Right kidney (tissue), 1 donor: ENCODE data around the gene ATP13A3.

Source experiments
- DNase-seq: peaks from one replicate; pipeline ENCODE4 v3.0.0-alpha.2; 2016

The ATP13A3 gene

DNA sequence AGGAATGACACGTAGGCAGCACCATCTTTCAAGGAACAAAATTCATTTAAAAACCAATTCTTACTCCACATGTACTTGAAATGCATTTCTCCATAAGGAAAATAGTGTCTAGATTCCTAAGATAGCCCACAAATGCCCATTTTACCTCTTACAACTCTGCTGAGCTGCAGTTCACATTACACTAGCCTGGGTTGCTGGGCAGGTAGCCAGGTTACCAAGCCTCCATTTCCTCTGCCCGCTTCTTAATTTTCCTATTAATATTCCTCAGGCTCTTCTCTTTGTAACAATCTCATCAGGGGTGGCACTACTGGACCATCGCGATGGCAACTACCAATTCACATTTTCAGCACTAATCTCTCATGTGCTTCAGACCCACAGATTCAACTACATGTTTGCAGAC, 10.8 kb downstream of the ATP13A3 start:
- DNase-seq = no peak

DNA sequence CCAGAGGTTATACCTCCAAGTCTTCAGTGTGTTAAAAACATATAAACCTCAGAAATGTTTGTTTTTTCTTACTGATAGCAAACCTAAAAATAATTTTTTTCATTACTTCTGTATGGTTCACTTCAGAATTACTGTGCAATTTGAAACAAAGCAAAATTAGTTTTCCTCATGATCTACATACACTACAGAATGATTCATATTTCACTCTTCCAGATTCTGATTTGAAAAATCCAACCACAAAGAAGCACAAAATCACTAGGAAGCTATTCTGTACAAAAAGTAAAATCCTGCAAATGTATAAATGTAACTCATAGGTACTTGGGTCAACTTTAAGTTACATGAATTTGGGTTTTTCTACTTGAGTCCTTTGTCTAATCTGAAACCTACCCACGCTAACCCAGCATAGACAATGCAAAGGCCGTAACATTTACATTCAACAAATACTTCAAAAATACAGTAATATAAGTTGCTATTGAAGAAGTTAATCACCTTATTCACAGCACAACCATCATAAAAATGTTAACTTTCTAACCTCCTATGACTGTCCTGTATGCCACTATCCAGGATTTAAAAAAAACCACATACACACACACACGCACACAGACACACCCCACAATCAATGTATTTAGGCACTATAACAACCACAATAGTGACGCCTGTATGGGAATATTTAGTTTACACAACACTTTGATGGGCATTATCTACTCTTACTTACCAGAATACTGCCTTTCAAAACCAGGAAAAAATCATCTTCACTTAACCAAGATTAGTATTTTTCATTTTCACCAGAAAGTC, 11.5 kb downstream of the ATP13A3 start:
- no peak for DNase-seq

DNA sequence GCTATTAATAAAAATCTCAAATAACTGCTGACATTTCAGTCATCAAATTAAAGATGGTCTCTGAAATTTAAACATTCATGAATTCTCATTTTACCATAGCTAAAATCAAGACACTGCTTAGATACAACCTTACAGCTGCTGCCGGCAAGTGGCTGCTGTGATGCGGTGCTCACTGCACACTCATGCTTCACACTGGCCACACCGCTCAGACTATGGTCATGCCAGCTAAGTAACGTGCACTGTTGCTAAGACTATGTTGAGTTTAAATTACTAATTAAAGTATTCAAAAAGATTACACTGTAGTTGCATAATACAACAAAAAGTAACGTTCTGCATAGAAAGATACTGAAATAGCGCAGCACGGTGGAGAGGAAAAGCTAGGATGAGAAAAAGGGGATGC, 12.1 kb downstream of the ATP13A3 start:
- DNase-seq = no peak

- no peak for DNase-seq
These were observed 14.4 kb downstream of the ATP13A3 start for GRCh38 chr3:194472290-194472920.

DNA sequence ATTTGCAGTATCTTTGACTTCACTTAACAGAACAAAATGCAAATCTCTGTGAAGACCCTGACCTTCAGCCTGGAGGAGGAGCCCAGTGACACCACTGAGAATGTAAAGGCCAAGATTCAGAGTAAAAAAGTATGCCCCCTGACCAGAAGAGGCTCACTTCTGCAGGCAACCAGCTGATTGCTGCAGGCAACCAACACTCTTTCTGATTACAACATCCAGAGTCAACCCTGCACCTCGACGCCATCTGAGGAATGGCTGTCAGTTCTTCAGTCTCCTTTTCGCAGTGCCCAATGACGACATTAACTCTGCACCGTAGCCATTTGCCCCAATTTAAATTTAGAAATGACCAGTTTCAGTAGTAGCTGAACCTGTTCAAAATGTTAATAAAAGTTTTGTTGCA, 14.9 kb downstream of the ATP13A3 start:
- no peak for DNase-seq

- DNase-seq = no peak
These were observed 16.2 kb downstream of the ATP13A3 start for GRCh38 chr3:194470615-194471014.

DNA sequence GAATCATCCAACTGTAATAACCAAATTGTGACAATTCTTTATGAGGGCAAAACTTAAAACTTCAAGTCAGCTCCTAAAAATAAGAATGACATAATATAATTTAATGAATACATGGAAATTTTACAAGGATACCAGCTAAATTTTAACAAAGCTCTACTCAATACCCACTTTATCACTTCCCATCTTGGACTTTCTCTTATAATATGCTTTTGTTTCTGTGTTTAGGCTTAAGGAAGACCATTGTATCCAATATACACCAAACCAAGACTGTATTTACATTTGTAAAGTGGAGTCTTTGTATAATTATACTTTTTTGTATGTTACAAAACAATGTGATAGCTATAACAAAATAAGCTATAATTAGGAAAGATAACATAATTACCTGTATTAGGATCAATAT, 16.8 kb downstream of the ATP13A3 start:
- no peak for DNase-seq

DNA sequence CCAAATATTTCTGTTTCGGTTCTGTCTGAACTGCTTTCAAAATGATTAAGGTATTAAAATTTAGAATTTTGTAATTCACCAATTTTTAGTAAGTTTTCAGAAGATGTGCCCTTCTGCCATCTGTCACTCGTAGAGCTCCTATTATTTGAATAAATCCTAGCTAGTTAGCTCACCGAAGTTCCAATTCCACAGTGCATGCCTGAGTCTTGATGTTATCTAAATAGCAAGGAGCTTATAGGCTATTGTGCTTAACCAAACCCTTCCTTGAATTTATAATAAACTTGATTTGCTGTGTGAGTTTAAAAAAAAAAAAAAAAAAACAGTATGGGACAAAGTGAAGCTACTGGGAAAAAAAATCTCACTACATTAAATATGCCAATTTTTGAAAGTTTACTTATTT, 18.7 kb downstream of the ATP13A3 start:
- DNase-seq = no peak

DNA sequence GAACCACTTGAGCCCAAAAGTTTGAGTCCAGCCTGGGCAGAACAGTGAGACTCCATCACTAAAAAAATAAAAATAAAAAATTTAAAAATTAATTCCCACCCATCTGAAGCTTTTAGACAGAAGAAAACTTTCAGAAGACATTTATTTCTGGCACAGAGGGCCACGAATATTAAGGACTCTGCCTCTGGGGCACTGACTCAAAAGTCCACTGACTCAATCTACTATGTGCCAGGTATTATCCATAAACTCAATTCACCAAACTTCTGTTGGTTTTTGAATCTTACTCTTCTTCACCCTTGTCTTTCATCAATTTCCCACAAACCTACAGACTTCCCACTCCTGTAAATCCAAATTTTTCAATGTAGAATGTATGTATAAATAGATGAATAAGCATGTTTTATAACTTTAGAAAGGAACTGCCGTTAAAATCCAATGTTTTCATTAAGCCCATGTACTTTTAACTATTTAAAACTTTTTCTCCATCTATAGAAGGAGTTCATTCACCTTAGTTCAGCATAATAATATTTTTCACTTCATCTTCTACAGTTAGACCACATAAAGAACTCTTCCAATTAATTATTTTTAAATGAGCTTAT, 19.9 kb downstream of the ATP13A3 start:
- DNase-seq = no peak

DNA sequence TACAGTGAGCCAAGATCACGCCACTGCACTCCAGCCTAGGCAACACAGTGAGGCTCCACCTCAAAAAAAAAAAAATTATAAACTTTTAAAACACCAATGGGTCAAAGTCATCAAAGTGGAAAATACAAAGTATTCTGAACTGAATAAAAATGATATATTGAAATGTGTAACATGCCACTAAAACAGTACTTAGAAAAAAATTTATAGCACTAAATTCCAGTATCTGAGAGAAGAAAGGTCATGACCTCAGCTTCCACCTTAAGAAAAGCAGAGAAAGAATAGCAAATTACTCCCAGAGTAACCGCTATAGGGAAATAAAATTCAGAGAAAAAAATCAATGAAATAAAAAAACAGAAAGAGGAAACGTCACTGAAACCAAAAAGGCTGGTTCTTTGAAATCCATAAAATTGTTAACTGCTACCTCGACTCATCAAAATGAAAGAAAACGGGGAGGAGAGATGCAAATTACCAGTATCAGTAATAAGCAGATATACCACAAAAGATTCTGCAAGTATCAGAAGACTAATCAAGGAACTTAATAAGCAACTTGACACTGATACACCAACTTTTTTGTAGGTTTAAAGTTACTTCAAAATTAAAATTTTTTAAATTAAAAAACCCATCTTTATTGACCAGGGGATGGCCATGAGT, 20.8 kb downstream of the ATP13A3 start:
- DNase-seq = no peak

GRCh38 chr3:194465246-194465645, 21.6 kb downstream of the ATP13A3 start:
- no peak for DNase-seq

- DNase-seq = no peak
These were observed 22.1 kb downstream of the ATP13A3 start for GRCh38 chr3:194464692-194465091.

GRCh38 chr3:194462936-194463335, 23.9 kb downstream of the ATP13A3 start:
- no peak for DNase-seq

GRCh38 chr3:194460566-194460965, 26.2 kb downstream of the ATP13A3 start:
- no peak for DNase-seq

- DNase-seq = no peak
These were observed 28.7 kb downstream of the ATP13A3 start for GRCh38 chr3:194458131-194458530.

- no peak for DNase-seq
These were observed 31.3 kb downstream of the ATP13A3 start for GRCh38 chr3:194455481-194455880.

DNA sequence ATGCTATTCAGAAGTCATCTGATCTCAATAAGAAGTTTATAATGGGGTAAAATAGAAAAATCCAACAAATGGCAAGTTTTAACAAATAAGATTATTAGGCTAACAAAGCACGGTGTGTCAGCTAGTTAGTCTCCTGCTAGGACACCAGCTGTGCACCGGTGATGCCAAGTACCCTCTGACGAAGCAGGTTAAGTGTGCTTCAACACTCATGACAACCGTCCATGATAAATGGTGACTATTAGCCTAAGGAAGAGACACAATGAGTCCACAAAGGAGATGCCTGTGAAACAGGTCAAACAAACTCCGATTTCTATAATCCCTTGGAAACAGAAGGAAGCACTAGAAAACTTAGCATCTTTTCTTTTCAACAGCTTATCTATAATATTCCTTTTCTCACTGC, 36.5 kb downstream of the ATP13A3 start:
- no peak for DNase-seq

DNA sequence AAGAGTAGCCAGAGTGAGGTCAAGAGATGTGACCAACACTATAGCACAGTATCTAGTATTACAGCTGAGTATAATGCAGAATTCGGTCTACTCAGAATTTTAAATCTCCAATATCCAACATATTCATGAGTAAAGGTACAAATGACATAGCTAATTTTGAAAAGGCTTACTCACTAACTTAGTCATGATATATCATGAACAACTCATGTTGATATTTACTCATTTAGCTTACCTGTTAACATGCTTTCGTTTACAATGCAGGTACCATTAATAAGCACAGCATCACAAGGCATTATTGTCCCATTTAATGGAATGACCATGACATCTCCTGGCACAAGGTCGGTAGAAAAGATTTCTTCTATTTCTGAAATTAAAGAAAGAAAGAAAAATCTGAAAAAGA, 36.9 kb downstream of the ATP13A3 start:
- no peak for DNase-seq

DNA sequence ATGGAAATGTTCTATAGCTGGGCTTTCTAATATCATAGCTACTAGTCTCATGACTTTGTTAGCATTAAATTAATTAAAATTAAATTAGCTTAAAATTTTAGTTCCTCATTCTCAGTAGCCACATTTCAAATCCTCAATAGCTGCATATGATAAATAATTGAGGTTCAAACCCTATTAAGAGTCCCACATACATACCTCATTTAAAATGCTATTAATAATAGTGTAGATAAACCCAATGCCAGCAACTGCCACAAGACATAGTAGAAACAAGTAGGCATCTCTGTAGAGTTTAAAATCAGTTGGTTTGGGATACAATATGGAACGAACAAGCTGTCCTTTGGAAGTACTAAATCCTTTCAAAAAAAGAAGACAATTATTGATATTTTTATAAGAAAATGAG, 39.1 kb downstream of the ATP13A3 start:
- no peak for DNase-seq

- no peak for DNase-seq
These were observed 39.6 kb downstream of the ATP13A3 start for GRCh38 chr3:194447161-194447560.

GRCh38 chr3:194446754-194447153, 40.0 kb downstream of the ATP13A3 start:
- DNase-seq = no peak

DNA sequence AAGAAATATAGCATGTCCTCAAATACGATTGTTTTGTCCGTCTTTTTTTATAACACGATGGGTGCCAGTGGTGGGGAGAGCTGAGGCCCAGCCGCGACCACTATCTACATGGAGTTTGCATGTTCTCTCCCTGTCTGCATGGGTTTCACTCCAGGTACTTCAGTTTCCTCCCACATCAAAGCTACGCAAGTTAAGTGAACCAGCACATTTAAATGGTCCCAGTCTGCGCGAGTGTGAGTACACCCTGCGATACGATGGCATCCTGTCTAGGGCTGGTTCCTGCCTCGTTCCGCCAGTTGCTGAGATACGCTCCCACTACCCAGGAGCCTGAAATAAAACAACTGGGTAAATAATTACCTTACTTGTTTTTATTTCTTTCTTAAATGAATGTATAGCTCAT, 40.6 kb downstream of the ATP13A3 start:
- no peak for DNase-seq

GRCh38 chr3:194443901-194444300, 42.9 kb downstream of the ATP13A3 start:
- DNase-seq = no peak
